Natural killer cell (primary cell): ENCODE measurements around the gene ZNF276. TPM values are rescaled to one million over a fixed set of nuclear protein-coding genes. Genes with fewer than 3 reads are reported as not detected.
"Not testable (repeated sequence)": the region's sequence is repeated elsewhere in the genome, so short reads cannot be mapped to it uniquely, and the experiment has no call there.

Source experiments
- ATAC-seq, 3 donors: fragments of 150-1000 bp in 2 of 3; fragments of 200-7000 bp in 1 of 3; cut with Tn5 transposase; 1 replicate in 1 of 3; 2 replicates in 2 of 3; pipeline ENCODE4 v1.10.0; 2021; ENCODE audit warnings: mild to moderate bottlenecking in 2 of 3, moderate library complexity in 2 of 3
- DNase-seq, 2 donors: peaks; one replicate each; pipeline versions ENCODE4 v3.0.0 to v3.0.0-alpha.2; 2013 to 2021; ENCODE audit warnings: mixed read lengths in 1 of 2
- H3K27ac ChIP-seq: one replicate; pipeline ENCODE4 v1.5.1; 2013; ENCODE audit warnings: mild to moderate bottlenecking, low read length
- H3K27me3 ChIP-seq: one replicate; pipeline ENCODE4 v1.6.1; 2013; ENCODE audit warnings: low read length; ENCODE audit not compliant: control insufficient read depth, insufficient read depth
- H3K36me3 ChIP-seq: one replicate; pipeline ENCODE4 v1.6.1; 2013; ENCODE audit warnings: low read length; ENCODE audit not compliant: control insufficient read depth, insufficient read depth
- H3K4me1 ChIP-seq: one replicate; pipeline ENCODE4 v1.6.1; 2013; ENCODE audit warnings: low read length; ENCODE audit not compliant: control insufficient read depth, insufficient read depth
- H3K4me3 ChIP-seq: one replicate; pipeline ENCODE4 v1.5.1; 2013; ENCODE audit warnings: low read length
- H3K9me3 ChIP-seq: one replicate; pipeline ENCODE4 v1.6.1; 2013; ENCODE audit warnings: low read length; ENCODE audit not compliant: control insufficient read depth, insufficient read depth
- H3K27ac Mint-ChIP-seq, 2 donors: one replicate each; pipeline ENCODE4 v1.8.0; 2022; ENCODE audit warnings: mild to moderate bottlenecking in 2 of 2, mixed read lengths in 2 of 2, moderate library complexity in 1 of 2
- H3K27me3 Mint-ChIP-seq, 2 donors: one replicate each; pipeline ENCODE4 v1.8.0; 2022; ENCODE audit warnings: low read depth in 2 of 2, mixed read lengths in 2 of 2
- H3K36me3 Mint-ChIP-seq: one replicate; pipeline ENCODE4 v1.8.0; 2022; ENCODE audit warnings: mixed read lengths
- H3K4me1 Mint-ChIP-seq, 2 donors: one replicate each; pipeline ENCODE4 v1.8.0; 2022; ENCODE audit warnings: mixed read lengths in 2 of 2
- H3K4me3 Mint-ChIP-seq: one replicate; pipeline ENCODE4 v1.8.0; 2022; ENCODE audit warnings: mild to moderate bottlenecking, moderate library complexity, mixed read lengths
- H3K9me3 Mint-ChIP-seq, 2 donors: one replicate each; pipeline ENCODE4 v1.8.0; 2022; ENCODE audit warnings: mixed read lengths in 2 of 2
- WGBS: methylation state at CpG from one replicate; pipeline ENCODE4 v1.1.7; 2013; ENCODE audit warnings: missing lambda C conversion rate; ENCODE audit not compliant: insufficient coverage; 5-methylcytosine and 5-hydroxymethylcytosine counted together
- intact Hi-C: fragments of 100-400 bp; cut with micrococcal nuclease; formaldehyde crosslinking; loops from one replicate; pipeline ENCODE4 v1.14.2; 2022
- total RNA-seq, 4 donors: library from RNA; stranded (reverse); fragments of 120-200 nt in 1 of 4; gene quantifications; one replicate each; pipeline versions ENCODE4 v1.2.3 to v1.2.4, GENCODE V29; 2013 to 2022
- TF ChIP-seq, protein P1 (sequence below): fragments of 200-600 bp; IDR thresholded peaks from one replicate; pipeline ENCODE4 v1.8.0; 2022; ENCODE audit warnings: antibody characterized with exemption

The ZNF276 gene, protein sequence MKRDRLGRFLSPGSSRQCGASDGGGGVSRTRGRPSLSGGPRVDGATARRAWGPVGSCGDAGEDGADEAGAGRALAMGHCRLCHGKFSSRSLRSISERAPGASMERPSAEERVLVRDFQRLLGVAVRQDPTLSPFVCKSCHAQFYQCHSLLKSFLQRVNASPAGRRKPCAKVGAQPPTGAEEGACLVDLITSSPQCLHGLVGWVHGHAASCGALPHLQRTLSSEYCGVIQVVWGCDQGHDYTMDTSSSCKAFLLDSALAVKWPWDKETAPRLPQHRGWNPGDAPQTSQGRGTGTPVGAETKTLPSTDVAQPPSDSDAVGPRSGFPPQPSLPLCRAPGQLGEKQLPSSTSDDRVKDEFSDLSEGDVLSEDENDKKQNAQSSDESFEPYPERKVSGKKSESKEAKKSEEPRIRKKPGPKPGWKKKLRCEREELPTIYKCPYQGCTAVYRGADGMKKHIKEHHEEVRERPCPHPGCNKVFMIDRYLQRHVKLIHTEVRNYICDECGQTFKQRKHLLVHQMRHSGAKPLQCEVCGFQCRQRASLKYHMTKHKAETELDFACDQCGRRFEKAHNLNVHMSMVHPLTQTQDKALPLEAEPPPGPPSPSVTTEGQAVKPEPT
- 100 to 1,000 TPM; 146 to 206 (median 186) TPM for total RNA-seq
- 140 TPM for total RNA-seq (2013)

DNA sequence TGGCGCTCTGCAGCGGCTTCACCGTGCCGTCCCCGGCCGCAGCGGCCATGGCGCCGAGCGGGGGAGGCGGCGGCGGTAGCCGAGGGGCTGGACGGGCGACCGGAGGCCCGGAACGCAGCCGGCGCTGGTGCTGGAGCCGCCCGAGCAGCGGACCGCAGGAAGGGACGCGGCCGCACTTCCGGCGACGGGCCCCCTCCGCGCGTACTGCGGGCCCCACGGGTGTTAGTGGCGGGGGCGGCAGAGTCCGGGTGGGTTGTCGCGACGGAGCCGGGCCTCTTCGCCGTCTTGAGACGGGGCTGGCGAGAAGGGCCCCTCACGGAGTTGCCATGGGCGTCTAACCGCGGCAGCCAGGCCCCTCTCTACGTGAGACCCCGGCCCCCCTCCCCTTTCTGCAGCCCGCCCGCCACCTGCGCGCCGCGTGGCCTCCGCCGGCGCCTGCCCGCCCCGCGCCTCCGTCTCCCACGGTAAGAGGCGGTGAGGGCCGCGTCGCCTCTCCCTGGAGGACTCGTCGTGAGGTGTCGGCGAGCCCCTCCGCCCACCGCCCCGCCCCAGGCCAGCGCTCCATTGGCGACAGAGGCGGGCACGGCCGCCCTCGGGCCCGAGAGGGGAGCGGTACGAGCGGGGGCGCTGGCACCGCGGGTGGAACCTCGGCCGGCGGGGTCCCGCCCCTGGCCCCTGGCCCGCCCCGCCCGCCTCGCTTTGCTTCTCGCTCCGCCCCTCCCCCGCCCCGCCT is at the start of gene ZNF276, which contains the start of gene VPS9D1:
ZNF276 (plus strand) TSS at position 725 of the 733 bp plus-strand sequence. CDS start 104 bp downstream, outside the sequence.
VPS9D1 (minus strand) TSS at position 86 of the 733 bp plus-strand sequence; CDS start at position 49, 37 bp downstream.
- peak within 1 kb of the TSS; percentile 98 for H3K4me3 ChIP-seq
- peak within 1 kb of the TSS; percentile 92 for H3K27ac ChIP-seq
- peaks cover 31% of the 10 kb centered on the region for H3K36me3 ChIP-seq
- under 1% methylated on average over 103 of the region's 103 CpGs for WGBS
- Mint-ChIP-seq H3K27me3 (no peaks in the 10 kb centered on the region), H3K9me3 (no peaks in the 10 kb centered on the region), H3K27ac (peak within 1 kb of the TSS; percentile 94 to 97), H3K36me3 (no peaks in the 10 kb centered on the region), H3K4me1 (peaks cover 20 to 40% of the 10 kb centered on the region in 2 donors), H3K4me3 (peak within 1 kb of the TSS; percentile 98)
- ATAC-seq (peak; percentile 54 to 73 (median 56)), DNase-seq (peak; percentile 79 to 92)
- H3K9me3 ChIP-seq: no peaks in the 10 kb centered on the region
- no peaks in the 10 kb centered on the region for H3K27me3 ChIP-seq
- TF ChIP-seq, protein P1, sequence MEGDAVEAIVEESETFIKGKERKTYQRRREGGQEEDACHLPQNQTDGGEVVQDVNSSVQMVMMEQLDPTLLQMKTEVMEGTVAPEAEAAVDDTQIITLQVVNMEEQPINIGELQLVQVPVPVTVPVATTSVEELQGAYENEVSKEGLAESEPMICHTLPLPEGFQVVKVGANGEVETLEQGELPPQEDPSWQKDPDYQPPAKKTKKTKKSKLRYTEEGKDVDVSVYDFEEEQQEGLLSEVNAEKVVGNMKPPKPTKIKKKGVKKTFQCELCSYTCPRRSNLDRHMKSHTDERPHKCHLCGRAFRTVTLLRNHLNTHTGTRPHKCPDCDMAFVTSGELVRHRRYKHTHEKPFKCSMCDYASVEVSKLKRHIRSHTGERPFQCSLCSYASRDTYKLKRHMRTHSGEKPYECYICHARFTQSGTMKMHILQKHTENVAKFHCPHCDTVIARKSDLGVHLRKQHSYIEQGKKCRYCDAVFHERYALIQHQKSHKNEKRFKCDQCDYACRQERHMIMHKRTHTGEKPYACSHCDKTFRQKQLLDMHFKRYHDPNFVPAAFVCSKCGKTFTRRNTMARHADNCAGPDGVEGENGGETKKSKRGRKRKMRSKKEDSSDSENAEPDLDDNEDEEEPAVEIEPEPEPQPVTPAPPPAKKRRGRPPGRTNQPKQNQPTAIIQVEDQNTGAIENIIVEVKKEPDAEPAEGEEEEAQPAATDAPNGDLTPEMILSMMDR: no peak
- H3K4me1 ChIP-seq: peaks cover 53% of the 10 kb centered on the region
- intact Hi-C loops: loop anchor here (1.0 to 5.0 kb wide), 2 partner anchors 44 to 141 kb away; no protein-coding TSS in a partner anchor

DNA sequence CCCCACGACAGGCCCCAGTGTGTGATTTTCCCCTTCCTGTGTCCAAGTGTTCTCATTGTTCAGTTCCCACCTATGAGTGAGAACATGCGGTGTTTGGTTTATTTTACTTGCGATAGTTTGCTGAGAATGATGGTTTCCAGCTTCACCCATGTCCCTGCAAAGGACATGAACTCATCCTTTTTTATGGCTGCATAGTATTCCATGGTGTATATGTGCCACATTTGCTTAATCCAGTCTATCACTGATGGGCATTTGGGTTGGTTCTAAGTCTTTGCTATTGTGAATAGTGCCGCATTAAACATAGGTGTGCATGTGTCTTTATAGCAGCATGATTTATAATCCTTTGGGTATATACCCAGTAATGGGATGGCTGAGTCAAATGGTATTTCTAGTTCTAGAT is 49.8 kb upstream of the ZNF276 start:
- DNase-seq, H3K4me3 ChIP-seq, H3K9me3 Mint-ChIP-seq, H3K27ac Mint-ChIP-seq, H3K4me1 ChIP-seq, ATAC-seq, H3K36me3 Mint-ChIP-seq, H3K27me3 ChIP-seq, H3K9me3 ChIP-seq, H3K36me3 ChIP-seq, H3K4me3 Mint-ChIP-seq, H3K27me3 Mint-ChIP-seq, H3K4me1 Mint-ChIP-seq, intact Hi-C loops, H3K27ac ChIP-seq: not testable (repeated sequence)
- 100% methylated on average over 2 of the region's 4 CpGs for WGBS

DNA sequence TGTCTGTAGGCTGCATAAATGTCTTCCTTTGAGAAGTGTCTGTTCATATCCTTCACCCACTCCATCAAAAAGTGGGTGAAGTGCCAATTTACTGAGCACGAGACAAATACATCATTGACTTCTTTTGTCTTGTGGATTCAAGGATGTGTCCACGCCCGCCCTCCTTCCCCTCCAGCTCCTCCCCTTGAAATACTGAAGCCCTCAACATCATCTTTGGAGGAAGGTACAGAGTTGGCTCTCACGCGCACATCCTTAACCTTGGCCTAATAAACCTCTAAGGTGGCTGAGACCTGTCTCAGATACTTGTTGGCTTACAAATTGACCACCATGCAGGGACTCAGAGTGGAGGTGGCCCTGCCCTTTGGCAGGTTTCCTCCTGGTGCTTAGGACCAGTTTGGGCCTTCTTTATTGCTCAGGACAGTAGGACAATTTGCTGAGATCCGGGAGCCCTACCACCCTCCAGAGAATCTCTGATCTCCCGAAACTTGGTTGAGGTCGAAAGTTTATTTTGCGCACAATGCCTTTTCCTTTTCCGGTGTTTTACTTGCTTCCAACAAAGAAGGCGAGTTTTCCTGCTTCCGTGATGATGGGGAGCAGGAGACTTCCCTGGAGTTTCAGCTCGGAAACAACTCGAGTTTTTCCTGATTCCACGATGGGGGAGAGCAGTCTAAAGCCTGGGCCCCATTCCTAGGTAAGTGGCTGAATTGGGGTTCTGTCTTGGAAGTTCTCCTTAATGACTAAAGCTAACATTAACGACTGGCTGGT is 49.0 kb upstream of the ZNF276 start:
- no peaks in the 10 kb centered on the region for H3K27me3 ChIP-seq
- H3K27ac ChIP-seq: no peak overlapping the region
- Mint-ChIP-seq H3K27me3 (no peaks in the 10 kb centered on the region), H3K4me1 (no peaks in the 10 kb centered on the region), H3K27ac (no peak overlapping the region), H3K4me3 (no peak overlapping the region), H3K9me3 (no peaks in the 10 kb centered on the region), H3K36me3 (no peaks in the 10 kb centered on the region)
- TF ChIP-seq, protein P1: no peak
- H3K4me3 ChIP-seq: no peak overlapping the region
- H3K4me1 ChIP-seq: no peaks in the 10 kb centered on the region
- no peaks in the 10 kb centered on the region for H3K9me3 ChIP-seq
- intact Hi-C loops: no loop called here
- WGBS: 95% methylated on average over 15 of the region's 16 CpGs
- ATAC-seq (no peak), DNase-seq (no peak)
- no peaks in the 10 kb centered on the region for H3K36me3 ChIP-seq
